Neural progenitor cell (in vitro differentiated cells): ENCODE results near the gene APBB2. TPM values are rescaled to one million over a fixed set of nuclear protein-coding genes. Genes with fewer than 3 reads are reported as not detected.

ENCODE experiments used
- DNase-seq: peaks from one replicate; pipeline ENCODE4 v3.0.0-alpha.2; 2016; ENCODE audit warnings: low spot score
- H2AFZ ChIP-seq: fragments of 200-600 bp; sonication (generic); replicated peaks from 2 replicates; pipeline ENCODE4 v1.6.1; 2016; ENCODE audit warnings: antibody characterized with exemption
- H3F3A ChIP-seq: fragments of 200-600 bp; sonication (generic); 2 replicates; pipeline ENCODE4 v1.6.1; 2016; ENCODE audit warnings: antibody characterized with exemption, low read depth
- H3K27ac ChIP-seq: fragments of 200-600 bp; sonication (generic); 2 replicates; pipeline ENCODE4 v1.5.1; 2016; ENCODE audit warnings: mild to moderate bottlenecking
- H3K27me3 ChIP-seq: fragments of 200-600 bp; sonication (generic); 2 replicates; pipeline ENCODE4 v1.6.1; 2016; ENCODE audit warnings: mild to moderate bottlenecking, moderate library complexity
- H3K36me3 ChIP-seq: fragments of 200-600 bp; sonication (generic); 2 replicates; pipeline ENCODE4 v1.5.1; 2016
- H3K4me1 ChIP-seq: fragments of 200-600 bp; sonication (generic); 2 replicates; pipeline ENCODE4 v1.6.1; 2016; ENCODE audit warnings: mixed run types
- H3K4me2 ChIP-seq: fragments of 200-600 bp; sonication (generic); 2 replicates; pipeline ENCODE4 v1.6.1; 2016
- H3K4me3 ChIP-seq: fragments of 200-600 bp; sonication (generic); 2 replicates; pipeline ENCODE4 v1.5.1; 2016
- H3K79me2 ChIP-seq: fragments of 200-600 bp; sonication (generic); 2 replicates; pipeline ENCODE4 v1.6.1; 2016; ENCODE audit warnings: low read depth
- H3K9ac ChIP-seq: fragments of 200-600 bp; sonication (generic); 2 replicates; pipeline ENCODE4 v1.6.1; 2016
- H3K9me3 ChIP-seq: fragments of 200-600 bp; sonication (generic); 2 replicates; pipeline ENCODE4 v1.5.1; 2016; ENCODE audit warnings: low read depth
- H4K20me1 ChIP-seq: fragments of 200-600 bp; sonication (generic); 2 replicates; pipeline ENCODE4 v1.6.1; 2016; ENCODE audit warnings: low read depth
- H3K27ac Mint-ChIP-seq: 3 replicates; pipeline ENCODE4 v1.8.0; 2021; ENCODE audit warnings: mixed read lengths
- H3K27me3 Mint-ChIP-seq: 2 replicates; pipeline ENCODE4 v1.8.0; 2022; ENCODE audit warnings: low read depth, mild to moderate bottlenecking, inconsistent platforms, moderate library complexity, mixed read lengths; ENCODE audit not compliant: insufficient read depth
- H3K36me3 Mint-ChIP-seq: 3 replicates; pipeline ENCODE4 v1.8.0; 2021; ENCODE audit warnings: mixed read lengths
- H3K4me1 Mint-ChIP-seq: 3 replicates; pipeline ENCODE4 v1.8.0; 2021; ENCODE audit warnings: mixed read lengths
- H3K4me3 Mint-ChIP-seq: 3 replicates; pipeline ENCODE4 v1.8.0; 2021; ENCODE audit warnings: mild to moderate bottlenecking, moderate library complexity, mixed read lengths
- H3K9me3 Mint-ChIP-seq: 3 replicates; pipeline ENCODE4 v1.8.0; 2020; ENCODE audit warnings: mixed read lengths
- EZH2 ChIP-seq: fragments of 200-600 bp; sonication (generic); IDR thresholded peaks from 2 replicates; pipeline ENCODE4 v1.6.1; 2017; ENCODE audit warnings: antibody characterized with exemption, mild to moderate bottlenecking, moderate library complexity
- EZH2phosphoT487 ChIP-seq: fragments of 200-600 bp; sonication (generic); IDR thresholded peaks from 2 replicates; pipeline ENCODE4 v1.6.1; 2017; ENCODE audit warnings: antibody characterized with exemption
- total RNA-seq: library from RNA; depleted of rRNA; stranded (reverse); fragments of >200 nt; gene quantifications from 2 replicates; pipeline ENCODE4 v1.2.3, GENCODE V29; 2015; ENCODE audit warnings: low replicate concordance
- TF ChIP-seq, protein P1 (sequence below): fragments of 200-600 bp; sonication (generic); IDR thresholded peaks from 2 replicates; pipeline ENCODE4 v1.5.1; 2017; ENCODE audit warnings: antibody characterized with exemption, mild to moderate bottlenecking

The APBB2 gene
- total RNA-seq, 1 donor from 2014 or later, result 83.2 TPM

DNA sequence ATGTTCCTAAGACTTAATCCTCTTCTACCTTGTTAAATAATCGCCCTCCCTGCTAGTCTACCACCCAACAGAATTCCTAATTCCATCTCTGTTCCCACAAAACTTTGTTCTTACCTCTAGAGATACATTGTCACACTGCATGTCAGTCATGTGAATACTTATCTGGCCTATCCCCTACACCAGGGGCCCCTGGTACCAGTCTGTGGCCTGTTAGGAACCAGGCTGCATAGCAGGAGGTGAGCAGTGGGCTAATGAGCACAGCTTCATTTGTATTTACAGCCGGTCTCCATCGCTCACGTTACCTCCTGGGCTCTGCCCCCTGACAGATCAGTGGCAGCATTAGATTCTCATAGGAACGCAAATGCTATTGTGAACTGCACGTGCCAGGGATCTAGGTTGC lies 73.9 kb downstream of the APBB2 start:
- Histone ChIP-seq H2AFZ (no peak overlapping the region), H3K4me3 (no peak overlapping the region), H3K4me1 (peaks cover 34% of the 10 kb centered on the region), H3K27me3 (no peaks in the 10 kb centered on the region), H3K79me2 (no peaks in the 10 kb centered on the region), H3K9ac (no peak overlapping the region), H4K20me1 (no peaks in the 10 kb centered on the region), H3K4me2 (no peak overlapping the region), H3K9me3 (no peaks in the 10 kb centered on the region), H3K27ac (no peak overlapping the region), H3K36me3 (no peaks in the 10 kb centered on the region), H3F3A (peaks cover 13% of the 10 kb centered on the region)
- peaks cover 4% of the 10 kb centered on the region for H3K4me1 Mint-ChIP-seq
- peak; percentile 23 for DNase-seq
- no peaks in the 10 kb centered on the region for H3K36me3 Mint-ChIP-seq
- H3K27me3 Mint-ChIP-seq, result no peaks in the 10 kb centered on the region
- TF ChIP-seq EZH2phosphoT487 (no peak), EZH2 (no peak)
- TF ChIP-seq, protein P1, sequence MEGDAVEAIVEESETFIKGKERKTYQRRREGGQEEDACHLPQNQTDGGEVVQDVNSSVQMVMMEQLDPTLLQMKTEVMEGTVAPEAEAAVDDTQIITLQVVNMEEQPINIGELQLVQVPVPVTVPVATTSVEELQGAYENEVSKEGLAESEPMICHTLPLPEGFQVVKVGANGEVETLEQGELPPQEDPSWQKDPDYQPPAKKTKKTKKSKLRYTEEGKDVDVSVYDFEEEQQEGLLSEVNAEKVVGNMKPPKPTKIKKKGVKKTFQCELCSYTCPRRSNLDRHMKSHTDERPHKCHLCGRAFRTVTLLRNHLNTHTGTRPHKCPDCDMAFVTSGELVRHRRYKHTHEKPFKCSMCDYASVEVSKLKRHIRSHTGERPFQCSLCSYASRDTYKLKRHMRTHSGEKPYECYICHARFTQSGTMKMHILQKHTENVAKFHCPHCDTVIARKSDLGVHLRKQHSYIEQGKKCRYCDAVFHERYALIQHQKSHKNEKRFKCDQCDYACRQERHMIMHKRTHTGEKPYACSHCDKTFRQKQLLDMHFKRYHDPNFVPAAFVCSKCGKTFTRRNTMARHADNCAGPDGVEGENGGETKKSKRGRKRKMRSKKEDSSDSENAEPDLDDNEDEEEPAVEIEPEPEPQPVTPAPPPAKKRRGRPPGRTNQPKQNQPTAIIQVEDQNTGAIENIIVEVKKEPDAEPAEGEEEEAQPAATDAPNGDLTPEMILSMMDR, result no peak
- no peak overlapping the region for H3K27ac Mint-ChIP-seq
- H3K4me3 Mint-ChIP-seq, result no peak overlapping the region
- H3K9me3 Mint-ChIP-seq, result no peaks in the 10 kb centered on the region

DNA sequence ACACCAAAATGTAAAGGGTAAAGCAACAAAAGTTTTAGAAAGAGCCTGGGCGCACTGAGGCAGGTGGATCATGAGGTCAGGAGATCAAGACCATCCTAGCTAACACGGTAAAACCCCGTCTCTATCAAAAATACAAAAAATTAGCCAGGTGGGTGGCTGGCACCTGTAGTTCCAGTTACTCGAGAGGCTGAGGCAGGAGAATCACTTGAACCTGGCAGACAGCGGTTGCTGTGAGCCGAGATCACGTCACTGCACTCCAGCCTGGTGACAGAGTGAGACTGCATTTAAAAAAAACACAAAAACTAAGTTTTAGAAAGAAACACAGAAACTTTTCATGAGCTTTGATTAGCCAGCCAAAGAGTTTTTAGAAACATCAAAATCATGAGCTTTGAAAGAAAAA lies 76.5 kb downstream of the APBB2 start:
- Mint-ChIP-seq H3K27me3 (no peaks in the 10 kb centered on the region), H3K4me3 (no peak overlapping the region), H3K27ac (no peak overlapping the region), H3K4me1 (no peaks in the 10 kb centered on the region), H3K9me3 (no peaks in the 10 kb centered on the region), H3K36me3 (no peaks in the 10 kb centered on the region)
- Histone ChIP-seq H3K9me3 (no peaks in the 10 kb centered on the region), H3K4me3 (no peak overlapping the region), H3F3A (peaks cover 2% of the 10 kb centered on the region), H2AFZ (no peak overlapping the region), H3K27me3 (no peaks in the 10 kb centered on the region), H4K20me1 (no peaks in the 10 kb centered on the region), H3K4me1 (peaks cover 40% of the 10 kb centered on the region), H3K79me2 (no peaks in the 10 kb centered on the region), H3K9ac (no peak overlapping the region), H3K4me2 (no peak overlapping the region), H3K36me3 (no peaks in the 10 kb centered on the region), H3K27ac (no peak overlapping the region)
- no peak for DNase-seq
- TF ChIP-seq, protein P1, result no peak
- TF ChIP-seq EZH2 (no peak), EZH2phosphoT487 (no peak)

DNA sequence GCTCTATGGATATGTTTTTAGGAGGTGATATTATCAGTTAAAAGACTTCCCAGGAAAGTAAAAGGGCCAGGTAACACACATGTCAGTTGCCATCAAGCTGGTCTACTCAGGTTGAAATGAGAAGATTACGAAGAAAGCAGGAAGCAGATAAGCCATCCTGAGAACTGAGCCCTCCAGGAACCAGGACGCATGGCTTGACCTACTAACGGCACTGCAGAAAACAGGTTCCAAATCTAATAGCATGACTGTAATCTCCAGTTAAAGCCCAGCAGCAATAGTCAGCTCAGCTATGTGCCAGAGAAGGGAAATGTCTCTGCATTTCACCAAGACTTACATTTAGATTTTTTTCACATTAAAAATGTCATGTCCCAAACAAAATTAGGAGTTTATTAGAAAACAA lies 77.9 kb downstream of the APBB2 start:
- no peak overlapping the region for H3K4me3 Mint-ChIP-seq
- H3K27me3 Mint-ChIP-seq, result no peaks in the 10 kb centered on the region
- H3K4me1 Mint-ChIP-seq, result peaks cover 4% of the 10 kb centered on the region
- Histone ChIP-seq H2AFZ (no peak overlapping the region), H3K79me2 (no peaks in the 10 kb centered on the region), H3K27me3 (no peaks in the 10 kb centered on the region), H3K4me3 (no peak overlapping the region), H3K36me3 (no peaks in the 10 kb centered on the region), H4K20me1 (no peaks in the 10 kb centered on the region), H3K9me3 (no peaks in the 10 kb centered on the region), H3K4me1 (peaks cover 50% of the 10 kb centered on the region), H3F3A (peaks cover 2% of the 10 kb centered on the region), H3K27ac (no peak overlapping the region), H3K9ac (no peak overlapping the region), H3K4me2 (no peak overlapping the region)
- no peaks in the 10 kb centered on the region for H3K36me3 Mint-ChIP-seq
- no peaks in the 10 kb centered on the region for H3K9me3 Mint-ChIP-seq
- no peak for DNase-seq
- TF ChIP-seq EZH2phosphoT487, result no peak
- no peak overlapping the region for H3K27ac Mint-ChIP-seq

DNA sequence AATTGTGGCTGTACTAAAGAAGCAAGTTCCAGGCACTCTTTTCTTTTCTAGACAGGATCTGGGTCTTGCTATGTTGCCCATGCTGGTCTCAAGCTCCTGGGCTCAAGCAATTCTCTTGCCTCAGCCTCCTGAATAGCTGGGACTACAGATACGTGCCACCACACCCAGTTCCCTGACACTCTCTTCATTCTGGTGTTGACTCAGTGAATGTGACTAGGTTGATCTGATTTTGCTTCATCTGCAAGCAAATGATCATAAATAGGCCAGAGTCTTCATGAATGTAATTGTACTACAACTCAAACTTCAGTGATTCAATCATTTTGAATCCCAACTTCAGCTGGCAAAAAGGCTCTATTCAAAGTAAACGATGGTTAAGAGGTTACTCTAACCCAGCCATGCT lies 78.5 kb downstream of the APBB2 start:
- H3K9me3 Mint-ChIP-seq, result no peaks in the 10 kb centered on the region
- no peak for DNase-seq
- H3F3A ChIP-seq, result peaks cover 2% of the 10 kb centered on the region
- H3K36me3 Mint-ChIP-seq, result no peaks in the 10 kb centered on the region
- no peak overlapping the region for H3K4me3 Mint-ChIP-seq
- peaks cover 50% of the 10 kb centered on the region for H3K4me1 ChIP-seq
- TF ChIP-seq EZH2, result no peak
- no peak for TF ChIP-seq EZH2phosphoT487
- TF ChIP-seq, protein P1, result no peak
- H3K4me1 Mint-ChIP-seq, result peaks cover 4% of the 10 kb centered on the region
- H3K9ac ChIP-seq, result no peak overlapping the region
- H3K36me3 ChIP-seq, result no peaks in the 10 kb centered on the region
- H2AFZ ChIP-seq, result no peak overlapping the region
- no peaks in the 10 kb centered on the region for H3K79me2 ChIP-seq
- no peak overlapping the region for H3K27ac Mint-ChIP-seq
- H3K27me3 Mint-ChIP-seq, result no peaks in the 10 kb centered on the region
- no peaks in the 10 kb centered on the region for H3K27me3 ChIP-seq
- H3K4me2 ChIP-seq, result no peak overlapping the region
- no peaks in the 10 kb centered on the region for H3K9me3 ChIP-seq
- H4K20me1 ChIP-seq, result no peaks in the 10 kb centered on the region
- no peak overlapping the region for H3K4me3 ChIP-seq
- H3K27ac ChIP-seq, result no peak overlapping the region
